ENCODE measurements around the gene DNAJB11.

DNA sequence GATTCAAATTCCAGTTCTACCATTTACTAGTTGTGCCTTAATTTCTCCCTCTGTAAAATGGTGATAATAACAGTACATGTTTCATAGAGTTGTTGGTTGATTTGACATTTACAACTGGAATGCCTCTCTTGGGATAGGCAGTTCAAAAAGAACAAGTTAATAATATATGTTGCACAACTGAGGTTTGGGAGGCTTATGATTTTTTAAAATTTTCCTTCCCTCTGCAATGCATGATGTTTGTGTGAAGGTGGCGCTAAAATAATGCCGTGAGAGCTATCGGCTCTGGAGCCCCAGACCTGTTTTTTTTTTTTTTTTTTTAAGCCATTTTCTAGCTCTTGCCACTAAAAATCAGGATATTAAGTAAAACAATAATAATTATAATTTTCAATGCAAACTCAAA is 18.6 kb downstream of the DNAJB11 start:
- TF ChIP-seq, protein P1, sequence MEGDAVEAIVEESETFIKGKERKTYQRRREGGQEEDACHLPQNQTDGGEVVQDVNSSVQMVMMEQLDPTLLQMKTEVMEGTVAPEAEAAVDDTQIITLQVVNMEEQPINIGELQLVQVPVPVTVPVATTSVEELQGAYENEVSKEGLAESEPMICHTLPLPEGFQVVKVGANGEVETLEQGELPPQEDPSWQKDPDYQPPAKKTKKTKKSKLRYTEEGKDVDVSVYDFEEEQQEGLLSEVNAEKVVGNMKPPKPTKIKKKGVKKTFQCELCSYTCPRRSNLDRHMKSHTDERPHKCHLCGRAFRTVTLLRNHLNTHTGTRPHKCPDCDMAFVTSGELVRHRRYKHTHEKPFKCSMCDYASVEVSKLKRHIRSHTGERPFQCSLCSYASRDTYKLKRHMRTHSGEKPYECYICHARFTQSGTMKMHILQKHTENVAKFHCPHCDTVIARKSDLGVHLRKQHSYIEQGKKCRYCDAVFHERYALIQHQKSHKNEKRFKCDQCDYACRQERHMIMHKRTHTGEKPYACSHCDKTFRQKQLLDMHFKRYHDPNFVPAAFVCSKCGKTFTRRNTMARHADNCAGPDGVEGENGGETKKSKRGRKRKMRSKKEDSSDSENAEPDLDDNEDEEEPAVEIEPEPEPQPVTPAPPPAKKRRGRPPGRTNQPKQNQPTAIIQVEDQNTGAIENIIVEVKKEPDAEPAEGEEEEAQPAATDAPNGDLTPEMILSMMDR (IDR thresholded peaks at IDR 0.05), result no peak; the same call in 1 of the 2 replicates
- TF ChIP-seq TCF7L2 (IDR thresholded peaks at IDR 0.05; ENCODE audit: low read depth, low read length) (no peak), SIN3A (IDR thresholded peaks at IDR 0.05; ENCODE audit: borderline replicate concordance, insufficient read depth, low read depth, low read length) (no peak)
- TF ChIP-seq, protein P2, sequence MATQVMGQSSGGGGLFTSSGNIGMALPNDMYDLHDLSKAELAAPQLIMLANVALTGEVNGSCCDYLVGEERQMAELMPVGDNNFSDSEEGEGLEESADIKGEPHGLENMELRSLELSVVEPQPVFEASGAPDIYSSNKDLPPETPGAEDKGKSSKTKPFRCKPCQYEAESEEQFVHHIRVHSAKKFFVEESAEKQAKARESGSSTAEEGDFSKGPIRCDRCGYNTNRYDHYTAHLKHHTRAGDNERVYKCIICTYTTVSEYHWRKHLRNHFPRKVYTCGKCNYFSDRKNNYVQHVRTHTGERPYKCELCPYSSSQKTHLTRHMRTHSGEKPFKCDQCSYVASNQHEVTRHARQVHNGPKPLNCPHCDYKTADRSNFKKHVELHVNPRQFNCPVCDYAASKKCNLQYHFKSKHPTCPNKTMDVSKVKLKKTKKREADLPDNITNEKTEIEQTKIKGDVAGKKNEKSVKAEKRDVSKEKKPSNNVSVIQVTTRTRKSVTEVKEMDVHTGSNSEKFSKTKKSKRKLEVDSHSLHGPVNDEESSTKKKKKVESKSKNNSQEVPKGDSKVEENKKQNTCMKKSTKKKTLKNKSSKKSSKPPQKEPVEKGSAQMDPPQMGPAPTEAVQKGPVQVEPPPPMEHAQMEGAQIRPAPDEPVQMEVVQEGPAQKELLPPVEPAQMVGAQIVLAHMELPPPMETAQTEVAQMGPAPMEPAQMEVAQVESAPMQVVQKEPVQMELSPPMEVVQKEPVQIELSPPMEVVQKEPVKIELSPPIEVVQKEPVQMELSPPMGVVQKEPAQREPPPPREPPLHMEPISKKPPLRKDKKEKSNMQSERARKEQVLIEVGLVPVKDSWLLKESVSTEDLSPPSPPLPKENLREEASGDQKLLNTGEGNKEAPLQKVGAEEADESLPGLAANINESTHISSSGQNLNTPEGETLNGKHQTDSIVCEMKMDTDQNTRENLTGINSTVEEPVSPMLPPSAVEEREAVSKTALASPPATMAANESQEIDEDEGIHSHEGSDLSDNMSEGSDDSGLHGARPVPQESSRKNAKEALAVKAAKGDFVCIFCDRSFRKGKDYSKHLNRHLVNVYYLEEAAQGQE (IDR thresholded peaks at IDR 0.05; ENCODE audit: insufficient read depth in 1 of 2, low read depth in 2 of 2, low read length in 1 of 2), result no peak
